ENCODE results near the gene ZIC2.

Gene ZIC2

GRCh38 chr13:99959540-99960230 lies 21.9 kb upstream of the ZIC2 start:
- DNase-seq (ENCODE audit: low read depth in 2 of 2) = no peak

GRCh38 chr13:99960663-99961311 lies 20.8 kb upstream of the ZIC2 start:
- DNase-seq (ENCODE audit: low read depth in 2 of 2) = no peak

DNA sequence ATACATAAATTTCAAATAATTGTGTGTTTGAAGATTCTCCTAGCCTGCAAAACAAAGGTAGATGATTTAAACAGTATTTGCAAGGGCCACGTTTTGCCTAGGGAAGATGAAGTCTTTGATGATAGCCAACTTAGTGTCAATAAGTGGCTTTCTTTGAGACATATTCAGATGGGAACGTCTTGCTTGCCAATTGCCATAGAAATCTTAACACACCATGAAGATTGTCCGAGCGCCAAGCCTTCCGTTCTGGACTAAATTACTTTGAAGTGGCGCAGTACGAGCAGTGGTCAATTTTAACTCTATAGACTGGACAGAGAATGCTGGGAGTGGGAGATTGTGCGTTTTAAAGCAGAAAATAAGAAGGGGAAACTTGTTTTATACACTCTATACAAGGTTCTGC lies 19.9 kb upstream of the ZIC2 start:
- DNase-seq (ENCODE audit: low read depth in 2 of 2) = no peak

- DNase-seq (ENCODE audit: low read depth in 2 of 2) = no peak
Observed at GRCh38 chr13:99962242-99962641, 19.3 kb upstream of the ZIC2 start.

- DNase-seq (ENCODE audit: low read depth in 2 of 2) = no peak
Observed at GRCh38 chr13:99963816-99964339, 17.7 kb upstream of the ZIC2 start.

- no peak for DNase-seq (ENCODE audit: low read depth in 2 of 2)
Observed at GRCh38 chr13:99965329-99966000, 16.1 kb upstream of the ZIC2 start.

GRCh38 chr13:99966064-99966805 lies 15.3 kb upstream of the ZIC2 start:
- DNase-seq (ENCODE audit: low read depth in 2 of 2) = no peak

DNA sequence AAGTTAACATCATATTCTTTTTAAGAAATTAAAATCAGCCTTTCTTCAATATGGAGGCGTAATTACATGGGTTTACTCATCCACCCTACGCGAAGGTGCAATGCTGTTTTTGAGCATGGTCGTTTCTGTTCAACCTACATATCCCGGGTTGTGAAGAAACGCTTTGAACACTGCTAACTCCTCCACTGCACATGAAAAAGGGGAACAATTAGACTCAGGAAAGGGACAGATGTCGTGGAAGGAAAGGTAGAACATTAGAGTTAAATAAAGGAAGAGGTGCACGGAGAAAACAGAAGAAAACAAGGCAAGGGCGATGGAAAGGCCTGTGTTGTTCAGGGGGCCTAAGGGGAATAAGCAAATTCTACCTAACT lies 14.1 kb upstream of the ZIC2 start:
- DNase-seq (ENCODE audit: low read depth in 2 of 2) = no peak

DNA sequence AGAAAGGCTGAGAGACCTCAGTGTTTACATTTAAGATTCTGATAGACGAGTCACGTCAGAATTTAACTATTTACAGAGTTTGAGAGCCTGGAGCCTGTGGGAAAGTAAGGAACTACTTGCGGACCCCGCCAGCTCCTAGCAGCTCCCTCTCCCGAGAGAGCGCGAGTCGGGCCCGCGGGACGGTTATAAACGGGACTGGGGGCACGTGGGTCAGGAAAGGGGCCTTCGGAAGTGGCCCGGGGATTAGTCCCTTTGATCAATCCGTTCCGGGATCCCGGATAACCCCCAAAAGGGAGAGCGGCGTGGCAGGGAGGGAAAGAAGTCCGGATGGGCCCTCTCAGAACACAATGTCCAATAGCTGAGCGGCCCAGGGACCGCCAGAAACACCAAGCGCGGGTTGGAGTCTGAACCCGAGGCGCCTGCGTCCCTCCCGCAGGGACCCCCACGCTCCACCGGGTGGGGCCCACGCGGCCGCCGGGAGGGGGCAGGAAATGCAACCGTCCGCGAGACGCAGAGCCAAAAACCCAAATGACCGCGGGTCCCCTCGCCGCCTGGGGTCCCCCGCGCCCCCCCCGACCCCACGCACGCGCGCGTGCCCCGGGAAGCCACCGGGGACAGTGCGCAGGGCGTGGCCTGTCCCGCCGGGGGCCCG lies 13.6 kb upstream of the ZIC2 start:
- no peak for DNase-seq (ENCODE audit: low read depth in 2 of 2)

DNA sequence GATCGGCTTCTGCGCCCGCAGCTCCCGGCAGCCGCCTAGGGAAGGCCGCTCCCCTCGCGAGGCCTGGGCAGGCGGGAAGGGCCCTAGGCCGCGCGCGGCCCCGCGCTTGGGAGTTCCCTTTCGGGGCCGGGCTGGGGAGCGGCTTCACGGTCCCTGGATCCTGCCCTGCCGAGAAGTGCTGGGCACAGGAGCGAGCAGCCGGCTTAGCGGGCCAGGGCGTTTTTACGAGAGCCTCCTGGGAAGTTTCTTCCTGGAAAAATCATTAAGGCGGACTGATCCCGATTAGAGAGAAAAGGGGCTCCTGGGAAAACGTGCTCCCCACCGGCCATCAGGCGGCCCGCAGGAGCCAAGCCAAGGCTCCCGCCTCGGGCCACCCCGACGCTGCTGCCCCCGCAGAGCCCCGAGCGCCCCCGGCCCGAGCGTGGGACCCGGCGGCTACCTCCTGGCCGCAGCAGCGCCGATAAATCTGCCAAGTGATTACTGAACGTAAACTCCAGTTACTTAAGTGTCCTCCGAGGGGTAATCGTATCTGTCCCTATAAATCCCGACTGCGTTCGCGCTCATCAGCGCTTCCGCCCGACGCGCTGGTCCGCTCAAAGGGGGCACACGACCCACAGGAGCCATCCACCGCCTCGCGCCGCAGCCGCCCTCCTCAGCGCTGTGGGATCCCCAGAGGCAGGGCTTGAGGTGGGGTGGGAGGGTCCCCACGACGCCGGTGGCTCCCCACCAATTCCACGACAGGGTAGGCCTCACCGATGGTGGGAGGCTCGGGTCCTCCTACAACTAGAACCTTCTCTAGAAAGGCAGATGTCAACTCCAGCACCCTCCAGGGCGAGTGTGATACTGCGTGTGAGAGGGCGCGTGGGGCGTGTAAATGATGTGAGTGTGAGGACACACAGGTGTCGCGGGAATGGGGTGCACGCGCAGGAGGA lies 12.8 kb upstream of the ZIC2 start:
- DNase-seq (ENCODE audit: low read depth in 2 of 2) = no peak

DNA sequence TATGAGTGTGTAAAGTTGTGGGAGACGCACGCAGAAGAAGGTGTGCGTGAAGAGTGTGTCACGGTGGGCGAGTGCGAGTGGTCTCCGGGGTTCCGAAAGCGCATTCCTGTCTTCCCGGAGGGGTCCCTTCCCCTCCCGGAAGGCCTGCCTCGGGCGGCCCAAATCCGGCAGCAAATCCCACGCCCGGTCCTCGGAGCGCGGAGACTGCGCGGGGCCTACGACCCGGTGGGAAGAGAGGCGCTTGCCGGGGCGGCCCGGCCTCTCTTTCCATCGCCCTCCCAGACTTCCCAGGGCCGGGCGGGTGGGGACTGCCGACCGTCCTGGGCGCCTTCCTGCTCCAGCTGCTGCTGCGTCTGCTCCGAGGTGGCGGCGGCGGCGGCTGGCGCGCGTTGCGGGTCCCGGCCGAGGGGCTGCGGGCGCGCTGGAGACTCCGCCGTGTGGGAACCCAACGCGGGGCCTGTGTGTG lies 12.1 kb upstream of the ZIC2 start:
- no peak for DNase-seq (ENCODE audit: low read depth in 2 of 2)

- no peak for DNase-seq (ENCODE audit: low read depth in 2 of 2)
Observed at GRCh38 chr13:99969919-99970650, 11.5 kb upstream of the ZIC2 start.

- DNase-seq (ENCODE audit: low read depth in 2 of 2) = no peak
Observed at GRCh38 chr13:99970651-99971575, 10.7 kb upstream of the ZIC2 start.

DNA sequence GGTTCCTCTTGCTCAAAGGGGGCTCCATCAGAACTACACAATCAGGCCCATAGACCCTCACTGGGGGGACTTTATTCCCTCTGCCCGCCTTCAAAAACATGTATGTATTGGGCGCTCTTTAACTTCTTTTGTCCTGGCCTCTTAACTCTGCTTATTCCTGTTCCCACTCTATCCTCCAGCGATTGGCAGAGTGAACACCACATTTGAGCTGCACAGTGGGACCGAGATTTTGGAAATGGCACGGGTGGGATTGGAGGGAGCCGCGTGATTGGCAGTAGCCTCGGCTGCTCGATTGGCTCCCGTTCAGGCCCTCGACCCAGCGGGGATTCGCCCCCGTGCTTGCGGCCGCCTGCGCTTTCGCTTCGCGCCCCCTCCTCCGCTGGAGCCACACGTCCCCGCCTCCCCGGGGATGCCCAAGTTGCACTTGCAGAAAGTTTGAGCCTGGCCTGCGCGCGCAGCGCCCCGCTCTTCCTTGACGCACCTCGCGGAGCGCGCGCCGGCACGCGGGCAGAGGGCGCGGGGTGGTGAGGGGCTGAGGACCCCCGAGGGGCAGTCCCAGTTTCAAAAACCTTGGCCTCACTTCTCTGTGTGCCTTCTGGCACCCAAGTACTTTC lies 9.9 kb upstream of the ZIC2 start, which contains the start of gene ZIC5:
Gene ZIC5 (minus strand): TSS at position 192 of the 614 bp plus-strand sequence. CDS start 164 bp downstream, at position 28.
- no peak for DNase-seq (ENCODE audit: low read depth in 2 of 2)

DNA sequence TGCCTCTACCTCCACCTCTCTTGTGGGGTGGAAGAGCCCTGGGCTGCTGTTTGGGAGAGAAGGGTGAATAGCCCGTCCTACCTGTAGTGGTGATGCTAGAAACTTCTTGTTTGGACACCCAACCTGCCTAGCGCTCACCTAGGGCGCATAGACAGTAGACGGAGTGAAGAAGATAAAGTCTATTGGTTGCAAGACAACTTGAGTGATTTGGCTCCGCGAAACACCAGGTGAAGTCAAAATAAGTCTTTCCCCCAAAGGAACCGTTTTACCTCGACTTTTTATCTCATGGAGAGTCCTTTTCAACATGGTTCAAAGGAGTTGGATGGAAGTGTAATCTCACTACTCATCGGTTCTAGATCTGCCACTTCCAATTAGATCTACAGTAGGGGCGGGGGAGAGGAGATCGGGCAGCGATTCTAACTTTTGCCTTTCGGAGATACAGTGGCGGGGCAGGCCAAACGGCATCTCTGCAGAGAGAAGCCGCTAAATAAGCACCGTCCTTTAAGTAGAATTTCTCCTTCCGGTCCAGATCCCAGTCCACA lies 9.3 kb upstream of the ZIC2 start:
- no peak for DNase-seq (ENCODE audit: low read depth in 2 of 2)

DNA sequence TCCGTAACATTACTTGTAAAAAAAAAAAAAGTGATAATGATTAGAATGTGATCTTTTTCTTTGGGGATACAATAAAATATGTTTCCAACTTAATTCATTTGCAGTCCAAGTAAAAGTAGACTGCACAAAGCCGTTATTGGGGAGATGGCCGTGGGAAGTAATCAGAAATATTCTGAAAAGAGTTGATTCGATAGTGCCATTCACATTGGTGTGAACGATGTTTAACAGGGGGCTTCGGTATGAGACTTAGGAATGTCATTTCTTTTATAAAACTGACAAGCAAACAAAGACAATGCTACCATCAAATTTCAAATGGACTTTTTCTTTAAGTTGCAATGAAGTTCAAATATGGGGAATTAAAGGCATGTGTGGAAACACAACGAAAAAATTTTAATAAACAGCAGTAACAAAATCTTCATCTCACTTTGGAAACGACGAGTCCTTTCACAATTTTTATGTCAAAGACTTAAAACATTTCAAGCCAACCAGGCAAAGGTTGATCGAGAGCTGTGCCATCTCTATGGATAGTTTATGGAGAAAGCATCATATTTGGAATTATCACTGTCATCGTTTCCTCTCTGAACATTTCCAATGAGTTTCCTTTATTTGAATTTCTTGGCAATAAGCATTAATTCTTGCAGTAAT lies 8.3 kb upstream of the ZIC2 start:
- DNase-seq (ENCODE audit: low read depth in 2 of 2) = no peak

DNA sequence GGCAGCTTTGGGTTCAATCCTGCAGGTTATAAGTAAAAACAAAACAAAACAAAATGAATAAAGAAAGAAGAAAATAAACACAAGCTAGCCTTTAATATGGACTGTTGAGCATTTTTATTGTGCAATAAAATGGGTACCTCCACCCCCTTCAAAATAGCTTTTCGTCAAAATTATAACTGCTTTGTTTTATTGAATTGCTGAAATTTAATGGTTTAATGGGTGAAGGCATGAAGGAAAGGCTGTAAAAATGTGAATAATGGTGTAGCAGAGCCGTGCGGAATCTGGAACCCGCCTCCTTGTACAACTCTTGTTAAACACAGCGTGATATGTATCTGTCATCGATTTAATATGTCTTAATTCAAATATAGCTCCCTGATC lies 7.8 kb upstream of the ZIC2 start:
- DNase-seq (ENCODE audit: low read depth in 2 of 2) = no peak

Measured in stimulated activated CD4-positive, alpha-beta T cell treated with anti-CD3 and anti-CD28 coated beads, Interleukin-4, amount 100 ng/mL, for 48 hours (primary cell).